Prostate gland (tissue), 2 donors: ENCODE measurements around the gene RSRC1. TPM values are rescaled to one million over a fixed set of nuclear protein-coding genes. Genes with fewer than 3 reads are reported as not detected.
A peak's percentile ranks its signal among the peaks of the same experiment; 100 is the strongest.

Experiments used
- DNase-seq: peaks from one replicate; pipeline ENCODE4 v3.0.0-alpha.2; 2019; ENCODE audit warnings: low spot score
- H3K27ac ChIP-seq, 2 donors: fragments of 200-600 bp; sonication (generic); 2 replicates each; pipeline ENCODE4 v1.5.1; 2017 to 2019
- H3K27me3 ChIP-seq: fragments of 200-600 bp; sonication (generic); replicated peaks from 2 replicates; pipeline ENCODE4 v1.5.1; 2019; ENCODE audit not compliant: insufficient read depth
- H3K36me3 ChIP-seq, 2 donors: fragments of 200-600 bp; sonication (generic); 1 replicate in 1 of 2; 2 replicates in 1 of 2; pipeline versions ENCODE4 v1.5.1 to v1.8.1; 2017 to 2019
- H3K4me1 ChIP-seq: fragments of 200-600 bp; sonication (generic); replicated peaks from 2 replicates; pipeline ENCODE4 v1.5.1; 2019
- H3K4me3 ChIP-seq, 2 donors: fragments of 200-600 bp; sonication (generic); 2 replicates each; pipeline ENCODE4 v1.5.1; 2017 to 2019
- H3K9me3 ChIP-seq: fragments of 200-600 bp; sonication (generic); 2 replicates; pipeline ENCODE4 v1.5.1; 2017
- CTCF ChIP-seq, 4 experiments: fragments of 200-600 bp in 2 of 4; fragments of 450-650 bp in 2 of 4; sonication (generic) in 2 of 4; IDR thresholded peaks; 1 replicate in 3 of 4; 2 replicates in 1 of 4; pipeline ENCODE4 v1.5.1; 2016 to 2019; ENCODE audit warnings: antibody characterized with exemption in 4 of 4, mild to moderate bottlenecking in 2 of 4, moderate library complexity in 2 of 4
- POLR2A ChIP-seq: fragments of 450-650 bp; IDR thresholded peaks from one replicate; pipeline ENCODE4 v1.6.1; 2016; ENCODE audit warnings: antibody characterized with exemption, mild to moderate bottlenecking
- POLR2AphosphoS5 ChIP-seq: sonication (generic); formaldehyde crosslinking; IDR thresholded peaks from one replicate; pipeline ENCODE4 v1.6.1; 2017; ENCODE audit warnings: antibody characterized with exemption
- WGBS: methylation state at CpG from one replicate; pipeline ENCODE4 v1.1.5; 2018; 5-methylcytosine and 5-hydroxymethylcytosine counted together
- intact Hi-C: fragments of 100-400 bp; cut with DNase I; formaldehyde crosslinking; loops from one replicate; pipeline ENCODE4 v1.14.2; 2022
- total RNA-seq, 2 donors: library from RNA; depleted of rRNA; stranded (reverse); fragments of >200 nt; gene quantifications; one replicate each; pipeline ENCODE4 v1.1.0, GENCODE V29; 2016

RSRC1 gene
- total RNA-seq, 2 donors from 2014 or later: 36.5 to 50.7 TPM

GRCh38 chr3:158420654-158421396 is 310.9 kb downstream of the RSRC1 start:
- Histone ChIP-seq H3K27ac (no peak overlapping the region), H3K9me3 (no peaks in the 10 kb centered on the region), H3K4me3 (no peak overlapping the region), H3K27me3 (no peaks in the 10 kb centered on the region), H3K36me3 (no peaks in the 10 kb centered on the region), H3K4me1 (no peaks in the 10 kb centered on the region)
- TF ChIP-seq POLR2A (no peak), CTCF (IDR thresholded peaks at IDR 0.05) (no peak), POLR2AphosphoS5 (no peak)
- intact Hi-C loops: no loop called here
- no peak for DNase-seq
- 49% methylated on average over 3 of the region's 3 CpGs for WGBS

GRCh38 chr3:158430448-158430847 is 320.6 kb downstream of the RSRC1 start:
- Histone ChIP-seq H3K4me3 (no peak overlapping the region), H3K36me3 (no peaks in the 10 kb centered on the region), H3K4me1 (no peaks in the 10 kb centered on the region), H3K27ac (no peak overlapping the region), H3K27me3 (no peaks in the 10 kb centered on the region), H3K9me3 (no peaks in the 10 kb centered on the region)
- TF ChIP-seq POLR2A: no peak
- no peak for DNase-seq
- WGBS: 70% methylated on average over 1 of the region's 1 CpG
- intact Hi-C loops: loop anchor here (5.0 kb wide), 1 partner anchor 813 kb away; no protein-coding TSS in a partner anchor

- Histone ChIP-seq H3K4me1 (no peaks in the 10 kb centered on the region), H3K36me3 (no peaks in the 10 kb centered on the region), H3K9me3 (no peaks in the 10 kb centered on the region), H3K27ac (no peak overlapping the region), H3K4me3 (no peak overlapping the region), H3K27me3 (no peaks in the 10 kb centered on the region)
- intact Hi-C loops: loop anchor here (5.0 kb wide), 1 partner anchor 814 kb away; no protein-coding TSS in a partner anchor
- TF ChIP-seq CTCF (IDR thresholded peaks at IDR 0.05) (no peak), POLR2AphosphoS5 (no peak), POLR2A (no peak)
- DNase-seq: no peak
Observed at GRCh38 chr3:158430968-158431367, 321.1 kb downstream of the RSRC1 start.

- TF ChIP-seq POLR2A (no peak), POLR2AphosphoS5 (no peak), CTCF (IDR thresholded peaks at IDR 0.05) (no peak)
- no peaks in the 10 kb centered on the region for H3K4me1 ChIP-seq
- no peak overlapping the region for H3K27ac ChIP-seq
- H3K9me3 ChIP-seq: no peaks in the 10 kb centered on the region
- no peaks in the 10 kb centered on the region for H3K27me3 ChIP-seq
- DNase-seq: no peak
- H3K36me3 ChIP-seq: no peaks in the 10 kb centered on the region
- intact Hi-C loops: loop anchor here (5.0 kb wide), 1 partner anchor 815 kb away; no protein-coding TSS in a partner anchor
- WGBS: 93% methylated on average over 3 of the region's 3 CpGs
- no peak overlapping the region for H3K4me3 ChIP-seq
Observed at GRCh38 chr3:158431829-158432228, 321.9 kb downstream of the RSRC1 start.

- no peak overlapping the region for H3K4me3 ChIP-seq
- no peak overlapping the region for H3K27ac ChIP-seq
- WGBS: 2% methylated on average over 4 of the region's 4 CpGs
- peak; percentile 25 to 69 (median 58) for TF ChIP-seq CTCF (IDR thresholded peaks at IDR 0.05)
- no peak for TF ChIP-seq POLR2A
- DNase-seq: peak; percentile 54
- no peaks in the 10 kb centered on the region for H3K36me3 ChIP-seq
- no peaks in the 10 kb centered on the region for H3K27me3 ChIP-seq
- no peaks in the 10 kb centered on the region for H3K4me1 ChIP-seq
- intact Hi-C loops: loop anchor here (5.0 kb wide), 1 partner anchor 817 kb away; no protein-coding TSS in a partner anchor
- no peaks in the 10 kb centered on the region for H3K9me3 ChIP-seq
Observed at GRCh38 chr3:158434412-158435038, 324.6 kb downstream of the RSRC1 start.
